Sigmoid colon (tissue), 7 donors: Measurements from ENCODE around the gene YTHDF1. TPM values are rescaled to one million over a fixed set of nuclear protein-coding genes. Genes with fewer than 3 reads are reported as not detected.

Experiments
- polyA plus RNA-seq, 3 donors: library from polyadenylated mRNA; stranded (reverse); fragments of 200-250 nt; gene quantifications; one replicate each; pipeline ENCODE4 v1.2.3, GENCODE V29; 2013
- small RNA-seq, 3 donors: library from RNA; depleted of rRNA; stranded (forward); fragments of <200 nt; gene quantifications; one replicate each; pipeline ENCODE3, GENCODE V24; 2016
- total RNA-seq, 4 donors: library from RNA; depleted of rRNA; stranded (reverse); fragments of >200 nt; gene quantifications; one replicate each; pipeline ENCODE4 v1.1.0, GENCODE V29; 2016
- donor health status: healthy with polysubstance abuse.
- donor health status: Bipolar disorder and iron deficiency.
- donor health status: healthy.

The YTHDF1 gene
- total and polyA plus RNA-seq, 7 donors, result 15.3 to 25.0 (median 22.4) TPM

Small RNA genes within 50 kb of the gene (small RNA-seq; reads per million reads assigned to genes)
- 0 reads per million in 3 donors for gene MIR124-3
- 0 reads per million in 3 donors for gene MIR3196

Other genes starting within 250 kb of the YTHDF1 start
- gene BHLHE23, start 209.2 kb downstream of the YTHDF1 start, total RNA-seq, result not detected
- gene BHLHE23, start 209.2 kb downstream of the YTHDF1 start, polyA plus RNA-seq, result not detected
- 1 to 10 TPM in 1 of 4 donors, under 1 TPM in 1, not detected in 2; 0.71 to 1.2 TPM for gene BIRC7, start 19.8 kb upstream of the YTHDF1 start, total RNA-seq
- under 1 TPM in 2 of 3 donors, not detected in 1; 0.15 to 0.60 TPM for gene BIRC7, start 19.8 kb upstream of the YTHDF1 start, polyA plus RNA-seq
- gene NKAIN4, start 38.3 kb upstream of the YTHDF1 start, total RNA-seq, result 1 to 10 TPM in 2 of 4 donors, under 1 TPM in 2; 0.33 to 4.4 (median 2.3) TPM
- under 1 TPM in 1 of 3 donors, not detected in 2; 0.73 TPM for gene NKAIN4, start 38.3 kb upstream of the YTHDF1 start, polyA plus RNA-seq
- gene ARFGAP1, start 56.7 kb upstream of the YTHDF1 start, total RNA-seq, result 10 to 100 TPM; 20.3 to 53.7 (median 34.4) TPM
- 100 to 1,000 TPM in 1 of 3 donors, 10 to 100 TPM in 2; 19.8 to 109 (median 24.3) TPM for gene ARFGAP1, start 56.7 kb upstream of the YTHDF1 start, polyA plus RNA-seq
- gene COL20A1, start 77.1 kb upstream of the YTHDF1 start, total RNA-seq, result not detected
- under 1 TPM in 1 of 3 donors, not detected in 2; 0.07 TPM for gene COL20A1, start 77.1 kb upstream of the YTHDF1 start, polyA plus RNA-seq
- 1 to 10 TPM in 1 of 4 donors, not detected in 3; 1.1 TPM for gene CHRNA4, start 145.2 kb upstream of the YTHDF1 start, total RNA-seq
- under 1 TPM in 1 of 3 donors, not detected in 2; 0.07 TPM for gene CHRNA4, start 145.2 kb upstream of the YTHDF1 start, polyA plus RNA-seq